PC-3 (cell line): Measurements from ENCODE around the gene COX6B1. TPM values are rescaled to one million over a fixed set of nuclear protein-coding genes. Genes with fewer than 3 reads are reported as not detected.

Experiments
- ATAC-seq: fragments of 200-7000 bp; cut with Tn5 transposase; 2 replicates; pipeline ENCODE4 v1.9.1; 2020; ENCODE audit warnings: mild to moderate bottlenecking, moderate library complexity
- BruUV-seq: library from RNA; stranded (reverse); fragments of 400-500 nt; replicated peaks from 2 replicates; lab custom pipeline; 2021; lab: Mats Ljungman, UMichigan
- CTCF ChIA-PET: fragments of 300-600 bp; sonication (Branson Sonifier 250); formaldehyde crosslinking; loops from one replicate; lab custom pipeline; 2022; ENCODE audit warnings: antibody characterized with exemption; lab: Charles Lee
- POLR2A ChIA-PET: fragments of 300-600 bp; sonication (Branson Sonifier 250); formaldehyde crosslinking; loops from one replicate; lab custom pipeline; 2022; ENCODE audit warnings: antibody characterized with exemption; ENCODE audit not compliant: unreplicated experiment; lab: Charles Lee
- DNase-seq: peaks from one replicate; pipeline ENCODE4 v3.0.0-alpha.2; 2015
- H2AFZ ChIP-seq: fragments of 300-600 bp; sonication (generic); 2 replicates; pipeline ENCODE4 v1.6.0; 2016; ENCODE audit warnings: antibody characterized with exemption, low read length
- H3F3A ChIP-seq: fragments of 300-600 bp; sonication (generic); one replicate; pipeline ENCODE4 v1.6.0; 2017; ENCODE audit warnings: antibody characterized with exemption, low read length, control low read depth, mild to moderate bottlenecking; ENCODE audit not compliant: unreplicated experiment
- H3K27ac ChIP-seq: fragments of 300-600 bp; sonication (generic); 2 replicates; pipeline ENCODE4 v1.5.1; 2016; ENCODE audit warnings: mild to moderate bottlenecking, low read length
- H3K27me3 ChIP-seq: fragments of 300-600 bp; sonication (generic); 2 replicates; pipeline ENCODE4 v1.6.1; 2016; ENCODE audit warnings: low read length, mixed read lengths
- H3K36me3 ChIP-seq: fragments of 300-600 bp; sonication (generic); 2 replicates; pipeline ENCODE4 v1.6.1; 2016; ENCODE audit warnings: low read depth, mixed run types, low read length, mixed read lengths
- H3K4me1 ChIP-seq: fragments of 300-600 bp; sonication (generic); 2 replicates; pipeline ENCODE4 v1.5.1; 2016; ENCODE audit warnings: low read length; ENCODE audit not compliant: insufficient read depth
- H3K4me2 ChIP-seq: fragments of 300-600 bp; sonication (generic); 2 replicates; pipeline ENCODE4 v1.6.0; 2016; ENCODE audit warnings: low read length
- H3K4me3 ChIP-seq: fragments of 300-600 bp; sonication (generic); 2 replicates; pipeline ENCODE4 v1.5.1; 2016; ENCODE audit warnings: mild to moderate bottlenecking, low read length, mixed read lengths
- H3K79me2 ChIP-seq: fragments of 300-600 bp; sonication (generic); 2 replicates; pipeline ENCODE4 v1.6.1; 2017; ENCODE audit warnings: low read length, mixed read lengths
- H3K9ac ChIP-seq: fragments of 300-600 bp; sonication (generic); 2 replicates; pipeline ENCODE4 v1.6.0; 2016; ENCODE audit warnings: mild to moderate bottlenecking, low read length
- H3K9me2 ChIP-seq: fragments of 300-600 bp; sonication (generic); replicated peaks from 2 replicates; pipeline ENCODE4 v1.6.1; 2016; ENCODE audit warnings: mixed run types, low read length, mixed read lengths
- H3K9me3 ChIP-seq: fragments of 300-600 bp; sonication (generic); 2 replicates; pipeline ENCODE4 v1.6.1; 2016; ENCODE audit warnings: low read length, mixed read lengths
- H4K20me1 ChIP-seq: fragments of 300-600 bp; sonication (generic); 2 replicates; pipeline ENCODE4 v1.6.1; 2016; ENCODE audit warnings: low read length, mixed read lengths
- EZH2 ChIP-seq: fragments of 300-600 bp; sonication (generic); IDR thresholded peaks from one replicate; pipeline ENCODE4 v1.6.1; 2017; ENCODE audit warnings: antibody characterized with exemption, mild to moderate bottlenecking, low read length; ENCODE audit not compliant: unreplicated experiment
- EZH2phosphoT487 ChIP-seq: fragments of 300-600 bp; sonication (generic); IDR thresholded peaks from 2 replicates; pipeline ENCODE4 v1.6.1; 2018; ENCODE audit warnings: mild to moderate bottlenecking, antibody characterized with exemption, low read length, borderline replicate concordance
- intact Hi-C: fragments of 100-400 bp; cut with micrococcal nuclease; formaldehyde crosslinking; loops from 2 replicates; pipeline ENCODE4 v1.9.0; 2023
- total RNA-seq: library from RNA; depleted of rRNA; stranded (reverse); fragments of >200 nt; gene quantifications from 2 replicates; pipeline ENCODE4 v1.2.3, GENCODE V29; 2014
- TF ChIP-seq, protein P1 (sequence below): fragments of 300-600 bp; sonication (generic); conservative IDR thresholded peaks from 2 replicates; pipeline ENCODE4 v1.5.1; 2017; ENCODE audit warnings: antibody characterized with exemption, low read depth, mild to moderate bottlenecking, low read length

Gene COX6B1
- total RNA-seq, 1 experiment from 2014 or later, result 563 TPM

GRCh38 chr19:35629332-35629633 is 18.8 kb upstream of the COX6B1 start:
- Histone ChIP-seq H3F3A (no peaks in the 10 kb centered on the region), H3K27me3 (no peaks in the 10 kb centered on the region), H3K36me3 (peaks cover 6% of the 10 kb centered on the region; the same call in 1 of the 2 replicates), H3K4me2 (peak overlapping the region; percentile 96), H3K4me3 (peak overlapping the region; percentile 98), H3K9ac (peak overlapping the region; percentile 96), H4K20me1 (no peaks in the 10 kb centered on the region), H2AFZ (peak overlapping the region; percentile 95), H3K9me2 (no peaks in the 10 kb centered on the region), H3K79me2 (peaks cover 10% of the 10 kb centered on the region), H3K4me1 (peaks cover 4% of the 10 kb centered on the region; the same call in 1 of the 2 replicates), H3K27ac (peak overlapping the region; percentile 31; the same call in 1 of the 2 replicates), H3K9me3 (no peaks in the 10 kb centered on the region)
- DNase-seq (no peak), ATAC-seq (no peak)
- TF ChIP-seq EZH2, result no peak
- TF ChIP-seq, protein P1, sequence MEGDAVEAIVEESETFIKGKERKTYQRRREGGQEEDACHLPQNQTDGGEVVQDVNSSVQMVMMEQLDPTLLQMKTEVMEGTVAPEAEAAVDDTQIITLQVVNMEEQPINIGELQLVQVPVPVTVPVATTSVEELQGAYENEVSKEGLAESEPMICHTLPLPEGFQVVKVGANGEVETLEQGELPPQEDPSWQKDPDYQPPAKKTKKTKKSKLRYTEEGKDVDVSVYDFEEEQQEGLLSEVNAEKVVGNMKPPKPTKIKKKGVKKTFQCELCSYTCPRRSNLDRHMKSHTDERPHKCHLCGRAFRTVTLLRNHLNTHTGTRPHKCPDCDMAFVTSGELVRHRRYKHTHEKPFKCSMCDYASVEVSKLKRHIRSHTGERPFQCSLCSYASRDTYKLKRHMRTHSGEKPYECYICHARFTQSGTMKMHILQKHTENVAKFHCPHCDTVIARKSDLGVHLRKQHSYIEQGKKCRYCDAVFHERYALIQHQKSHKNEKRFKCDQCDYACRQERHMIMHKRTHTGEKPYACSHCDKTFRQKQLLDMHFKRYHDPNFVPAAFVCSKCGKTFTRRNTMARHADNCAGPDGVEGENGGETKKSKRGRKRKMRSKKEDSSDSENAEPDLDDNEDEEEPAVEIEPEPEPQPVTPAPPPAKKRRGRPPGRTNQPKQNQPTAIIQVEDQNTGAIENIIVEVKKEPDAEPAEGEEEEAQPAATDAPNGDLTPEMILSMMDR, result no peak
- no peak for TF ChIP-seq EZH2phosphoT487
- TSS peak; percentile 78 for BruUV-seq
- POLR2A ChIA-PET, result no interaction called here
- CTCF ChIA-PET, result no interaction called here
- intact Hi-C loops, result no loop called here

DNA sequence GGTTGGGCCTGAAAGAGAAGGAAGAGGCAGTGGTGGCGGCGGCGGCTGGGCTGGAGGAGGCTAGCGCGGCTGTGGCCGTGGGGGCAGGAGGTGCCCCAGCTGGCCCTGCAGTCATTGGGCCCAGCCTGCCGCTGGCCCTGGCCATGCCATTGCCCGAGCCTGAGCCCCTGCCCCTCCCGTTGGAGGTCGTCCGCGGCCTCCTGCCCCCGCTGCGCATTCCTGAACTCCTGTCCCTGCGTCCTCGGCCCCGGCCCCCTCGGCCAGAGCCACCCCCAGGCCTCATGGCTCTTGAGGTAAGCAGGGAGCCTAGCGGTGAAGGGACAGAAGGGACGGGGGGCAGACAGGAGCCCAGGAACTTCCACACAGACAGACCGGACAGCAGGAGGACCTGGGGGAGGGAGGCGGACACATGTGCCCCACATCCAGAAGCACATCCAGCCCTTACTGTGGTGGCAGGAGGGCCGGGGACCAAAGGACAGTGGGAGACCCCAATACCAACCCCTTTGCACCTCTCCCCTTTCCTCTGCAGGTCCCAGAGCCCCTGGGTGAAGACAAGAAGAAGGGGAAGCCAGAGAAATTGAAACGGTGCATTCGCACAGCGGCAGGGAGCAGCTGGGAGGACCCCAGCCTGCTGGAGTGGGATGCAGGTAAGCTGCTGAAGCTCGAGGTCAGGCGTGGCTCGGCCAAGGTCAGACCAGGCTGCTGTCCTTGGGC is 14.2 kb upstream of the COX6B1 start:
- Histone ChIP-seq H3K79me2 (peaks cover 10% of the 10 kb centered on the region), H3K9me2 (no peaks in the 10 kb centered on the region), H3K9ac (no peak overlapping the region), H3K27me3 (no peaks in the 10 kb centered on the region), H4K20me1 (no peaks in the 10 kb centered on the region), H3K4me2 (no peak overlapping the region), H3K27ac (no peak overlapping the region), H3K36me3 (peaks cover 6% of the 10 kb centered on the region; the same call in 1 of the 2 replicates), H3F3A (no peaks in the 10 kb centered on the region), H2AFZ (no peak overlapping the region), H3K4me3 (no peak overlapping the region), H3K9me3 (no peaks in the 10 kb centered on the region), H3K4me1 (no peaks in the 10 kb centered on the region)
- no peak for TF ChIP-seq EZH2
- TF ChIP-seq EZH2phosphoT487, result no peak
- TF ChIP-seq, protein P1, result no peak
- intact Hi-C loops, result no loop called here
- ChIA-PET POLR2A (no interaction called here), CTCF (no interaction called here)
- ATAC-seq, result no peak
- DNase-seq, result no peak
- BruUV-seq, result no TSS peak

DNA sequence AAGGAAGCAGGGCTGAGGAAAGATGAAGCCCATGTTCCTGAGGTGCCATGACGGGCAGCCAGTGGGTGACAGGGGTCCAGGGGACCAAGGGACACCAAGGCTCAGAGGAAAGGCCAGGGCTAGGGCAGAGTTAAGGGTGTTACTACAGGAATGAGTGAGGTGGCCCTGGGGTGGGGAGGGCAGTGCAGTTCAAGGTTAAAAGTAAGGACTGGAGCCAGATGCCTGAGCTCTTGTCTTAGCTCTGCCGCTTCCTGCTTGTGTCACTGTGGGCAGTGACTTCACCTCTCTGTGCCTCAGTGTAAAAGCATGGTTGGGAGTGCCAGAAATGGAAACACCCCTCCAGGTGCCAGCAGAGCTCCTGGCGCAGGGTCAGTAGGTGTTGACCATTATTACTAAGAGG is 11.5 kb upstream of the COX6B1 start:
- Histone ChIP-seq H3K27me3 (no peaks in the 10 kb centered on the region), H3K79me2 (no peaks in the 10 kb centered on the region), H2AFZ (no peak overlapping the region), H3K27ac (no peak overlapping the region), H3K9ac (no peak overlapping the region), H4K20me1 (no peaks in the 10 kb centered on the region), H3K4me3 (no peak overlapping the region), H3K4me2 (no peak overlapping the region), H3K9me3 (no peaks in the 10 kb centered on the region), H3K36me3 (no peaks in the 10 kb centered on the region; the same call in 1 of the 2 replicates), H3K4me1 (no peaks in the 10 kb centered on the region), H3K9me2 (no peaks in the 10 kb centered on the region), H3F3A (no peaks in the 10 kb centered on the region)
- no TSS peak for BruUV-seq
- POLR2A ChIA-PET, result no interaction called here
- no peak for DNase-seq
- TF ChIP-seq EZH2phosphoT487, result no peak
- no peak for TF ChIP-seq EZH2
- TF ChIP-seq, protein P1, result no peak
- CTCF ChIA-PET, result no interaction called here
- intact Hi-C loops, result no loop called here
- ATAC-seq, result no peak
